K562 (cell line): Measurements from ENCODE around the gene CSNK1G3. TPM values are rescaled to one million over a fixed set of nuclear protein-coding genes. Genes with fewer than 3 reads are reported as not detected.

ENCODE experiments used
- FOXP1 ChIP-seq: sonication (generic); formaldehyde crosslinking; IDR thresholded peaks from 2 replicates; pipeline ENCODE4 v1.8.0; 2022; ENCODE audit warnings: mild to moderate bottlenecking, missing genetic modification reagents
- NCOA1 ChIP-seq: fragments of 450-650 bp; IDR thresholded peaks from 2 replicates; pipeline ENCODE4 v1.6.1; 2016; ENCODE audit warnings: low read depth
- polyA plus RNA-seq, 8 experiments: library from polyadenylated mRNA; depleted of rRNA in 4 of 8; stranded (reverse) in 5 of 8; unstranded in 3 of 8; fragments of >200 nt; fragmentation: Nextera tagmentation in 2 of 8; fragmentation: Illumina TruSeq in 1 of 8; extraction: Ambion mirVana in 2 of 8; extraction: Trizol in 1 of 8; gene quantifications; 2 replicates each; pipeline versions ENCODE4 v1.2.1 to v1.2.3, GENCODE V29; 2011 to 2014; ENCODE audit warnings: inconsistent platforms in 1 of 8, missing spikeins in 1 of 8
- total RNA-seq, 7 experiments: library from RNA; depleted of rRNA in 6 of 7; stranded (reverse); fragments of >200 nt in 6 of 7; fragmentation: Illumina TruSeq in 2 of 7; extraction: Trizol in 2 of 7; gene quantifications; 2 replicates each; pipeline versions ENCODE4 v1.2.1 to v1.2.3, GENCODE V29; 2011 to 2021; ENCODE audit warnings: low replicate concordance in 1 of 7
- TF ChIP-seq, protein P1 (sequence below), 2 experiments: fragments of 450-650 bp in 1 of 2; sonication (generic) in 1 of 2; formaldehyde crosslinking in 1 of 2; IDR thresholded peaks; 2 replicates each; pipeline versions ENCODE4 v1.7.1 to v1.9.0; 2016 to 2022; ENCODE audit warnings: inconsistent platforms in 1 of 2, mild to moderate bottlenecking in 1 of 2, missing genetic modification reagents in 1 of 2

Gene CSNK1G3
- total and polyA plus RNA-seq, 9 of the 15 experiments (the other 6 are each of a cell fraction or from before 2014, with no cell fraction given): 8.3 to 27.6 (median 16.5) TPM

DNA sequence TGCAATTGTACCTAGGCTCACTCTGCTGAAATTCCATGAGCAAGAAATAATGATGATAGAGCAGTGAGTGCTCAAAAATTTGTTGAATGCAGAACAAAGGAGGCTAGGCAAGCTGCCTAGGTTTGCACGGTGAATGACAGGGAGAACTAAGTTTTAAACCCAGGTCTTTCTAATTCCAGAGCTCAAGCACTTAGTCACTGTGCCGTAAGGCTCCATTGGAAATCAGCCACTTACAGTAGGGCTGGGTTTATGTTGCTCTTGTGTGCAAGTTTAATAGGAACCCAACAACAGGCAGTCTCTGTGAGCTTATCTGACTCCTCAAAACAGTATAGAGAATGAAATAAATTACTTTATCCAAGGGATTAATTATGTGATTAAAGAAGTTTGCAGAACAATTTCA is 147.0 kb downstream of the CSNK1G3 start (continued):
- TF ChIP-seq, protein P1, sequence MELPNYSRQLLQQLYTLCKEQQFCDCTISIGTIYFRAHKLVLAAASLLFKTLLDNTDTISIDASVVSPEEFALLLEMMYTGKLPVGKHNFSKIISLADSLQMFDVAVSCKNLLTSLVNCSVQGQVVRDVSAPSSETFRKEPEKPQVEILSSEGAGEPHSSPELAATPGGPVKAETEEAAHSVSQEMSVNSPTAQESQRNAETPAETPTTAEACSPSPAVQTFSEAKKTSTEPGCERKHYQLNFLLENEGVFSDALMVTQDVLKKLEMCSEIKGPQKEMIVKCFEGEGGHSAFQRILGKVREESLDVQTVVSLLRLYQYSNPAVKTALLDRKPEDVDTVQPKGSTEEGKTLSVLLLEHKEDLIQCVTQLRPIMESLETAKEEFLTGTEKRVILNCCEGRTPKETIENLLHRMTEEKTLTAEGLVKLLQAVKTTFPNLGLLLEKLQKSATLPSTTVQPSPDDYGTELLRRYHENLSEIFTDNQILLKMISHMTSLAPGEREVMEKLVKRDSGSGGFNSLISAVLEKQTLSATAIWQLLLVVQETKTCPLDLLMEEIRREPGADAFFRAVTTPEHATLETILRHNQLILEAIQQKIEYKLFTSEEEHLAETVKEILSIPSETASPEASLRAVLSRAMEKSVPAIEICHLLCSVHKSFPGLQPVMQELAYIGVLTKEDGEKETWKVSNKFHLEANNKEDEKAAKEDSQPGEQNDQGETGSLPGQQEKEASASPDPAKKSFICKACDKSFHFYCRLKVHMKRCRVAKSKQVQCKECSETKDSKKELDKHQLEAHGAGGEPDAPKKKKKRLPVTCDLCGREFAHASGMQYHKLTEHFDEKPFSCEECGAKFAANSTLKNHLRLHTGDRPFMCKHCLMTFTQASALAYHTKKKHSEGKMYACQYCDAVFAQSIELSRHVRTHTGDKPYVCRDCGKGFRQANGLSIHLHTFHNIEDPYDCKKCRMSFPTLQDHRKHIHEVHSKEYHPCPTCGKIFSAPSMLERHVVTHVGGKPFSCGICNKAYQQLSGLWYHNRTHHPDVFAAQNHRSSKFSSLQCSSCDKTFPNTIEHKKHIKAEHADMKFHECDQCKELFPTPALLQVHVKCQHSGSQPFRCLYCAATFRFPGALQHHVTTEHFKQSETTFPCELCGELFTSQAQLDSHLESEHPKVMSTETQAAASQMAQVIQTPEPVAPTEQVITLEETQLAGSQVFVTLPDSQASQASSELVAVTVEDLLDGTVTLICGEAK (IDR thresholded peaks at IDR 0.05): no peak
- TF ChIP-seq, protein P1 (CRISPR knock-in tag; IDR thresholded peaks at IDR 0.05): no peak
- TF ChIP-seq NCOA1 (no peak), FOXP1 (no peak)
- TF ChIP-seq, all 486 proteins: peak for 0
